GM21529 (cell line): ENCODE measurements around the gene ARNT2.

ENCODE experiments used
- ATAC-seq: cut with Tn5 transposase; IDR thresholded peaks from one replicate; pipeline ENCODE4 v1.9.1; 2021; ENCODE audit not compliant: unreplicated experiment

Gene ARNT2

GRCh38 chr15:80568876-80569605, 164.9 kb downstream of the ARNT2 start:
- ATAC-seq, result no peak

- no peak for ATAC-seq
These were observed 165.5 kb downstream of the ARNT2 start for GRCh38 chr15:80569656-80570055.

- ATAC-seq, result no peak
These were observed 166.4 kb downstream of the ARNT2 start for GRCh38 chr15:80570553-80570952.

DNA sequence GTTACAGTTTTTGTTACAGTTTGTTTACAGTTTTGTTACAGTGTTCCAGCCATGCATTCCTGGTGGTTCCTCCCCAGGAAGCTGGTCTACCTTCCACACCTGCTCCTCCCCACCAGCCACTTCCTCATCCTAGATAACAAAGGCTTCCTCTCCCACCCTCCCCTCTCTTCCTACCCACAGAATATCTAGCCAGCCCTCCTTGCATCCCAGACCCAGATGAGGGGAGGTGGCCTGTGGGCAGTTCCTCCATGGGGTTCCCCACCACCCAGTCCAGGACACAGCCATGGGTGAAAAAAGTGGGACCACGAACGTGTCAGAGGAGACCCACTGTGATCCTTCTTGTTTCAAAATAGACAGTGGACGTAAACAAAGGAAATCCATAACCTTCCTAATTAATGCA, 168.2 kb downstream of the ARNT2 start:
- no peak for ATAC-seq

DNA sequence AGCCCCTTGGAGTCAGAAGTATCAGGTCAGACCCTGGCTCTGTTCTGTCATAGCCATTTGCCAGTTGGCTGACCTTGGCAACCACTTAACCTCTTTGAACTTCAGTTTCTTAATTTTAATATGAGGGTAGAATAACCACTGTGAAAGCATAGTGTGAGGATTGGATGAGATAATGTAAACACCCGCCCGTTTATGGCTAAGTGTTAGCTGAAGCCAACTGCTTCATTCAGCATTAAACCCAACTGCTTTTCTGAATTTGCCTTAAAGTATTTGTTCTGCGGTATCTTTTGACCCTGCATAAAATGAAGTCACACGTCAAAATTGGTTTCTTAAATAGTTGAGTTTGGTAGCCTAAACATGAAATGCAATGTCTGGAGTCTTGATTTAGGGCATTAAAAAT, 169.4 kb downstream of the ARNT2 start:
- ATAC-seq, result no peak

GRCh38 chr15:80574590-80574989, 170.4 kb downstream of the ARNT2 start:
- no peak for ATAC-seq

DNA sequence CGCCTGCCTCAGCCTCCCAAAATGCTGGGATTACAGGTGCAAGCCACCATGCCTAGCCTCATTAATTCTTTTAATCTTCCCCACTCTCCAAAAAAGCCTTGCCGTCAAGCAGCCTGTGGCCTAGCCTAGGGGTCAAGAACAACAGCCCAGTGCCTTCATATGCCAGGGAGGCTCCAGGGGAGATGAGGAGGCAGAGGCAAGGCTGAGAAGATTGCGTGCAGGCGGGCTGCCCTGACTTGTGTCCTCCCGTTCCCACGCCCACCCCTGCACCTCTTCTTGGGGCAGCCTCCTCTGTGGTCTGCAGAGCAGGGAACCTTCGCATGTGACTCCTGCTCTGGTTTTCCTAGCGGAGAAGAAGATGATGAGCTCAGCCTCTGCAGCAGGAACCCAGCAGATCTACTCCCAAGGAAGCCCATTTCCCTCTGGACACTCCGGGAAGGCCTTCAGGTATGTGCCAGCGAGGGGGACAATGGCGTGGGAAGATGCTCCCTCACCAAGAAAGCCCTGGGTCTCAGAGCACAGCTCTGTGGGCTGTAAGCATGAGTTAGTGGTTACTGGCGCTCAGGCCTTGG, 172.4 kb downstream of the ARNT2 start:
- ATAC-seq, result no peak

GRCh38 chr15:80577552-80578205, 173.5 kb downstream of the ARNT2 start:
- ATAC-seq, result no peak

- no peak for ATAC-seq
These were observed 174.0 kb downstream of the ARNT2 start for GRCh38 chr15:80578206-80578595.

DNA sequence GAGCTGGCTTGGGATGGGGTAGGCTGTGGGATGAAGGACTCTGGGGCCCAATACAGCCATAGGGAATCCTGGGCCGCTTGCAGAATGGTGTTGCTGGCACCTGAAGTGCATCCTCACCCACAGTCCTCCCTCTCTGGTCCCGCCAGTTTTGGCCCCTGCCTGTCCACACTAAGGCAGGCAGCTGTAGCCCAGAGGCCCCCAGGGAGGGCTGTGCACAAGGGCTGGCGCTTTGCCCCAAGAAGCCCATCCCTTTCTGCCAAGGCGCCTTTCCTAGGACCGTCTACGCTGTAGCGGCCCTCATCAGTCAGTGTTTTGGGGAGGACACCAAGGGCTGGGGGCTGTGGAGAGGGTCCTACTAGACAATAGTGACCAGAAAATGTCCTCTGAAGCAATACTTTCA, 174.7 kb downstream of the ARNT2 start:
- ATAC-seq, result no peak

GRCh38 chr15:80579611-80580010, 175.4 kb downstream of the ARNT2 start:
- no peak for ATAC-seq

DNA sequence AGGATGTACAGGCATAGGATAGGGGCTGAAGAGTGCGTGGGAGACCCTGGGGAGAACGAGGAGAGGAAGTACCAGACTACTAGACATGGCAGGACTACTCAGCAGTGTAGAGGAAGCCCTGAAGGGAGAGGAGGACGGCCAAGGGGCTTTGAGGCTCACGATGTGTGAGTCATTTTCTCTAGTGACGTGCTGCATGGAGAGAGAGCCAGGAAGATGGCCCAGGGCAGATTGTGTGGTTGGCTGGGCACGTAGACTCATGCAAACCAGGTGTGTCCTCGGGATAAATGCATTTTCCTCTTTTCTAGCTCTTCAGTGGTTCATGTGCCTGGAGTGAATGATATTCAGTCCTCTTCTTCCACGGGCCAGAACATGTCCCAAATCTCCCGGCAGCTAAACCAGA, 175.9 kb downstream of the ARNT2 start:
- ATAC-seq, result no peak

DNA sequence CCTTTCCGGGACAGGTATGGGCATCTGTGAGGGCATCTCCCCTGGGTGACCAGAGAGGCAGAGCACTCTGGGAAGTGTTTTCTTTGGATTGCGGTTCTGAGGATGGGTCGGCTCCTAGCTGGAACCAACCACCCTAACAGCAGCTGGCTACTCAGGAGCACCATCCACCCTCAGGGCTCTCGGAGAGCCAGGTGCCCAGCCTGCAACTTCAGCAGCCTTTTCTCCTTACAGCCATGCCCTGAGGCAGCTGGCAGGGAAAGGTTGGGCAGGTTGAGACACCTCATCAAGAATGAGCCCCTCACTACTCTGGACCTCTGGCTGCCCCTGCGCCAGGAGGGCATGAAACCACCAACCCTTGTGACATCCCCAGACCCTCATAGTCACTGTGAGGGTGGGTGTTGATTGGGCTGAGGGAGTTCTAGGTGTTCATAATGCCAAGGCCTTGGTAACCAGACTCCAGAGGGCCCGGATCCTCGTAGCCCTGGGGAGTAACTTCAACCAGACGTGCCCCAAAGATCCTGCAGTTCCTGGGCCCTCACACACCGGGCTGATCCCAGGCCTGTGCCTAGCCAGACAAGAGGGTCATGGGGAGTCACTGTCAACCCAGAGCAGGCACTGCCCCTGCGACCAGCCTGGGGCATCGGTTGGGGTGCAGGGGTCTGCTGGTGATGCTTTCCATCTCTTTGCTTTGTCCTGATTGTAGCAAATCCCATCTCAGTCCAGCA, 176.5 kb downstream of the ARNT2 start:
- no peak for ATAC-seq

GRCh38 chr15:80581976-80582375, 177.8 kb downstream of the ARNT2 start:
- ATAC-seq, result no peak

- ATAC-seq, result no peak
These were observed 178.7 kb downstream of the ARNT2 start for GRCh38 chr15:80582816-80583423.

DNA sequence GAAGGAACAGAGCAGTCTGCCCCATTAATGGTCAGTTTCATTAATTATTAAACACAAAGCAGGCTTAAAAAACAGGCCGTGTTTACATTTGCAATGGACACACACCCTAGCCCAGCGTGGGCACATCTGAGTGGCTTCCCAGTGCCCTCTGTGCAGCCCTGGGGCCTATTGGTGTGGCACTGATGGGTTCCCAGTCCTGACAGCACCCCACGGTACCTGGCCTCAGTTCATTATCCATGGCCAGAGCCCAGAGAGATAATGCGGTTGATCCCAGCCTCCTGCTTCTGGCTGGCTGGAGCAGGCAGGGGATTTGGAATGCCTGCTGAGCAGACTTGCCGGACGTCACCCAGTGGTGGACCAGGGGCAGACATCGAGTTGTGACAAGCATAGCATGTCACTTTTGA, 180.4 kb downstream of the ARNT2 start:
- no peak for ATAC-seq

DNA sequence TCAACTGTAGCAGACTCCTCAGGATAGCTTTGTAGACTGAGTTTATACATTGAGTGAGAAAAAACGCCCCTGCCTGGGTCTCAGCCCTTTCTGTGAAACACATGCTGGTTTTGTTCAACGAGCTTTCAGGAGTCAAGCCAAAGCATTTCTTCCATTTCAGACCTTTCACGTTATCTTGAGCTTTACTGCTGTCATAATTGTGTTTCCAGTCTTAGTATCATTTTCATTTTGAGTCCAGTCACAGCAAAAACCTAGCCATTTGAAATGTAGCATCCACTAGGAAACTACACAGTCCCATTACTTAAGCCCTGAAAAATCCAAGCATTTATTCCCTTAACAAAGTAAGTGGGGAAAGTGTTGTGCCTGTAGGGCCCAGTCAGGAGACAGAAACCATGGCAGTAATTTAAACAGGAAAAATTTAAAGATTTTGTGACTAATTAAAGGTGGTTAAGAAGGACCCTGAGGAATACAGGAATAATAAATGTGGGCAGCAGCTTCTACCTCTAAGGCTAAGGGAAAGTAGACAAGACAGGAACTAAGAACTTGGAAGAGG, 180.9 kb downstream of the ARNT2 start:
- no peak for ATAC-seq

- ATAC-seq, result no peak
These were observed 181.4 kb downstream of the ARNT2 start for GRCh38 chr15:80585544-80586018.

DNA sequence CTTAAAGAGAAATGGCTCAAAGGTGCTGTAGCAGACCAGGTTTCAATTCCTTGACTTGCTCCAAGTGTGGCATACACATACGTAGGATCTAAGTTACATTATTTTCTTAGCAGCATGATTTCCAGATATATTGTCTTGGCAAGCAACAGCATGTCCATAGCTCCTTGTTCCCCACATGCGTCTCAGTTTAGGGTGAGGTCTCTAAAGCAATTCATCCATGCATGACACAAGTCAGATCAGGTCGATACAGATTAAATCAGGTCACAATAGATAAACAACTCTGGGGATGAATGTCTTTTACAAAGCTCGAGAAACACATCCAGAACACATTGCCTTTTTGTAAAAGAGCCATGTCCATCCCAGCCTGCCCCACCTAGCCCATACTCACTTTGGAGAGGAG, 182.0 kb downstream of the ARNT2 start:
- ATAC-seq, result no peak

GRCh38 chr15:80587007-80587406, 182.8 kb downstream of the ARNT2 start:
- ATAC-seq, result no peak
